NCI-H2171 (cell line): ENCODE measurements around the gene GPR161.
A peak's percentile ranks its signal among the peaks of the same experiment; 100 is the strongest.
"Not testable (repeated sequence)": the region's sequence is repeated elsewhere in the genome, so short reads cannot be mapped to it uniquely, and the experiment has no call there.

Source experiments
- DNase-seq: peaks from one replicate; lab custom pipeline; 2025; lab: John Stamatoyannopoulos, UW

Gene GPR161

DNA sequence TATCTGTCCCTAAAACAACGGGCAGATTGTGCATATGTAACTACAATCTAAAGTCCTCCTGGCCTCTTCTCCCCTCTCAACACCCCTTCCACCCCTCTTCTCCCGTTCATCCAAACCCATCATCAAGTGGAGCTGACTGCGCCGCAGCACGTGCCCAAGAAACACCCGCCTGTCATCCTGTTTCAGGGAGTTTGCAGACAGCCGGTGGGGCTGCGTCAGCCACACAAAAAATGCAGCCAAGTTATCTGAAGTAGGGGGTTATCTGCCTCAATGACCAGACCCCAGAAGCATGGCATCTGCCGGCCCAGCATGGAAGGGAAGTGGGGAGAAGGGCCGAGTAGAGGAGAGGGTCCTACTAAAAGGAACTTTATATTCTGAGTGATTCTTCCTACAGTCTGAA, 49.0 kb downstream of the GPR161 start:
- DNase-seq = no peak

- DNase-seq = no peak
These were observed 50.3 kb downstream of the GPR161 start for GRCh38 chr1:168086438-168086837.

GRCh38 chr1:168085401-168085872, 51.3 kb downstream of the GPR161 start:
- DNase-seq = no peak

DNA sequence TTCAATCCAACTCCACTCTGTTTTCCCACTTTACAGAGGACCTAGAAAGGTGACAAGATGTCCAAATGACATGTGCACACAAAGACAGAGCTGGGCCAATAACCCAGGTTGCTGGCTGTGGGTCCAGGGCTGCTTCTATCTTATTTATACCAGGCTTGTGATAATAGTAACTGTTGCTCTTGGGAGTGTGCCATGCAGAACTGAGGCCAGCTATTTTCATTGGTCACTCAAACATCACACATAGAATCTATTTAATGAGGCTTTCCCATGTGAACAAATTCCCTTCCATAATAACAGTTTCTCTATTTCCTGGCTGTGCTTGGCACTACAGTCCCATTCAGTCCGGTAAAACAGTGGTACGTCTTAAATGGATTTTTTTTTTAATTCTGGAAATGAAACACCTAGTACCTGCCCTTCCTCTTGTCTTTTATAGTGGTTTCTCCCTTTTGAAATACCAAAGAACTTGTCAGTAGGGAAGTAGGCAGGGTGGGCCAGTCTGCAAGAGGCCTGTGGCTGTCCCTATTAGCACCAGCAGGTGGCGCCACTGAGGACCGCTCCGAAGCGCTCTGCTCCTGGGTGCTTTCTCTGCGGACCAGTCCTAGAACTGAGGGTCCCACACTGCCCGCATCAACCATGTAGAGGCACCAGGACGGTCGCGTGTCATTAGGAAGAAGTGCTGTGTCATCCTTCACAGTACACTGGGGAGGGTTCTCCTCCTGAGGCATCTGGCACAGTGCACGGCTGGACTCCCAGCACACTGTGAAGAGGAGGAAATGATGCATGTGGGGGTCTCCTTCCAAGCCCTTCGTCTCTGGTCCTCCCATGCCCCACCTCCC, 52.1 kb downstream of the GPR161 start:
- DNase-seq = no peak

DNA sequence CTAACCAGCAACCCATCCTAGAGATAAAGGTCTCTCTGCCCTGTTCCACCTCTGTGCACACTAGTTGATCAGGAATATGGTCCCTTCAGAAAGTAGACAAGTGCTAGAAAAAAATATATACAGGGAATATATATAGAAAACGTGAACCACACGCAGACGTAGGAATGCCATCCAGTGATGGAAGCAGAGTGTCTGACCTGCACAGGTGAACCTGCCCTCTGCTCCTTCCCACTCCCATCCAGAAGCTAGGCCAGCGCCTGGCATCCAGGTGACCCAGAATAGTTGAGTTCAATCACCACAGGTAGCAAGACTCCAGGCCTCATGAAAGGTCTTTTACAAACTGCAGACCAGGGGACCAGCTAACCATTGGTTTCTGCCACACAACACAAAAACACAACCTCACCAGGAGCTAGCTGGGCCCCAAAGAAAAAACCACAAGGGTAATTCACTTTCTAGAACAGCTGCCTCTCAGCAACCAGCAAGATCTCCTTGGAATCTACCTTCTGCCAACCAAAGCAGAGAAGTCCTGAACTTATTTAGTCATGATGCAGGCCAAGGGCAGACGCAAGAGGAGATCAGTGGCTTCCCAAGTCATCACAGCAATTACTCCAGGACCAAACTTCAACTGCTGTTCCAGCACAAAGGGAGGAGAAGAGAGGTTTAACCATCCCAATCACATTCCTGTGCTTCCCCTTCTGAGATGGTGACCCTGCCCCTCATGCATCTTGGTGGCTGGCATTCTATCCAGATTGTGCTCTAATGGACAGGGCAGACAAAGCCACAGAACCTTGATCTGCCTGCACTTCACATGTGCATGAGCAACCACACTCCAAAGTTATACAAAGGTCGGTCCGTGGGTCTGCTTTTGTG, 53.0 kb downstream of the GPR161 start:
- no peak for DNase-seq

GRCh38 chr1:168082008-168082876, 54.5 kb downstream of the GPR161 start:
- DNase-seq = peak; percentile 57

GRCh38 chr1:168081373-168082007, 55.2 kb downstream of the GPR161 start:
- no peak for DNase-seq

- no peak for DNase-seq
These were observed 57.0 kb downstream of the GPR161 start for GRCh38 chr1:168079761-168080160.

- no peak for DNase-seq
These were observed 67.3 kb downstream of the GPR161 start for GRCh38 chr1:168069384-168069783.

GRCh38 chr1:168065506-168065905, 71.2 kb downstream of the GPR161 start:
- DNase-seq = no peak

DNA sequence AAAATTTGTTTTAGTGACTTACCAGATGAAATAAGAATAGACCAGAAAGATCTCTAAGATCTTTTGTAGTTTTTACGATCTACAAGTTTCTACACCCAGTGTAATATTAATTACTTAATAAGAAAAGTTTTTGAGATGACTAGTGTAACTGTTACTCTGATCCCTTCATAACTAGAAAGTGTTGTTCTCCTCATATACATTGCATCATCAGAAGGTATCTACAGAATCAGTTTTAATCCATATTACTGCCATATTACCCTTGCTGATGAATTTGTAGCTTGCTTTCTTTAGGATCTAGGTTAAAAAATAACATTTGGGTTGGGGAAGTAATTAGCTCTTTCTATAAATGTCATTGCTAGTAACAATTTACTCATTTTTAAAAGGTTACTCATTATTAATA, 72.5 kb downstream of the GPR161 start:
- DNase-seq = no peak

GRCh38 chr1:168057921-168058320, 78.8 kb downstream of the GPR161 start:
- no peak for DNase-seq

- DNase-seq = no peak
These were observed 79.4 kb downstream of the GPR161 start for GRCh38 chr1:168057355-168057754.

GRCh38 chr1:168056152-168056551, 80.6 kb downstream of the GPR161 start:
- DNase-seq = not testable (repeated sequence)

DNA sequence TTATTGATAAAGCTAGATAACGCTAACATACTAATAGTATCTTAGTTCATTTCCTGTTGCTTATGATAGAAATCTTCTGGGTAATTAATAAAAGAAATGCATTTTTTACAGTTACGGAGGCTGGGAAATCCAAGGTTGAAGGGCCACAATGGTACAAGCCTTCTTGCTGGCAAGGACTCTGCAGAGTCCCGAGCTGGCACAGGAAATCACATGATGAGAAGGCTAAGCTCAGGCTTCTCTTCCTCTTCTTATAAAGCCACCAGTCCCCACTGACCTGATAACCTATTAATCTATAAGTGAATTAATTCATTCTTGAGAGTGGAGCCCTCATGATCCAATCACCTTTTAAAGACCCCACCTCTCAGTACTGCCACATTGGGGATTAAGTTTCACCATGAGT, 82.6 kb downstream of the GPR161 start:
- no peak for DNase-seq

GRCh38 chr1:168053681-168054080, 83.0 kb downstream of the GPR161 start:
- no peak for DNase-seq

- DNase-seq = no peak
These were observed 85.8 kb downstream of the GPR161 start for GRCh38 chr1:168050880-168051279.

GRCh38 chr1:168050307-168050706, 86.4 kb downstream of the GPR161 start:
- no peak for DNase-seq

- DNase-seq = no peak
These were observed 91.4 kb downstream of the GPR161 start for GRCh38 chr1:168045311-168045710.

DNA sequence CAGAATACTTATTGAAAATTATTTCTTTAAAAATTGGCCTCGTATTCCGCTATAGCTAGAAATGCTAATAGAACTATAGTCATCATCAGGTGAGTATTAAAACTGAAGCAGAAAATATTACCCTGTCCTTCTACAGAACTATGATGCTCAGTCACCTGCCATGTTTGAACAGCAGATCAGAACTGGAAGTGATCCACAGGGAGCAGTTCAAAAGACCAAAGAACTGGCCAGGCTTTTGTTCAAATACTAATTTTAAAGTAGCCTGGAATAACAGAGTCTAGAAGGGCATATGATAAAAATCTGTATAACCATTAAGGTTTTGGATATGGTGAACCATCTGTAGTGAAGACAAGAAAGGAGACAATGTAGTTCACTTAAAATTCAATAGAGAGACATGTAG, 94.4 kb downstream of the GPR161 start:
- DNase-seq = no peak

DNA sequence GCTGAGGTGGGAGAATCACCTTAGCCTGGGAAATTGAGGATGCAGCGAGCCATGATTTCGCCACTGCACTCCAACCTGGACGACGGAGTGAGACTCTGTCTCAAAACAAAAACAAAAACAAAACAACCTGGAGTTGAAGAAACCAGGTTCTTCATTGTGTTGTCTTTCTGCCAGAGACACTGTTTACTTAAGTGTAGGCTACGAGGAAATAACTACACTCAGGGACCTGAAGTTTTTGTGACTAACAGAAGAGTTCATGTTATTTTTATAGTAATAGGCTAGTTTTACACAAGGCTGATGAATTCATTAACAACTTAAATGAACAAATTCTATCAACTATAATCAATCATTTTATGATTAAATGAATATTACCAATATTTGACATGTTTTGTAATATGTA, 101.4 kb downstream of the GPR161 start:
- no peak for DNase-seq

DNA sequence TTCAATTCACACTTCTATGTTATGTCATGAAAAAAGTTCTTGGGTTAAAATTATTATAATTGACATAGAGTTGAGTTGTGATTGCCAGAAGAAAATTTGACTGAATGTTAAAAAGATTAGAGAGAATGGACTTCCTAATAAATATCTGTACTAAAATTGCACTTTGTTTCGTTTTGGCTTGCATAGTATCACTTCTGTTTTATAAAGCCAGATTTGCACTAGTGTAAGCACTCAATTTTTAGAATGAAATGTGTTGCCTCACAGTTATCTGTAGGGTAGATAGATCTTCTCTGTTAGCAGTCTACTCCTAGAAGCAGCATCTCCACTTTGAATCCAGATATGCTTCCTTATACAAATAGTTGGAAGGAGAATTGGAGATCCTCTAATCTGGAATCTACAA, 104.7 kb downstream of the GPR161 start:
- DNase-seq = no peak
